Kidney (tissue), 14 donors: ENCODE results near the gene APP. TPM values are rescaled to one million over a fixed set of nuclear protein-coding genes. Genes with fewer than 3 reads are reported as not detected.
"Not testable (repeated sequence)": the region's sequence is repeated elsewhere in the genome, so short reads cannot be mapped to it uniquely, and the experiment has no call there.

Experiments used
- DNase-seq, 5 donors: peaks; one replicate each; pipeline ENCODE4 v3.0.0-alpha.2; 2013 to 2020
- FAIRE-seq: peaks from 2 replicates; lab custom pipeline; 2012; peaks lifted over from hg19 to GRCh38; lab: Jason Lieb, UNC
- H3K27ac ChIP-seq, 2 donors: one replicate each; pipeline ENCODE4 v1.7.0; 2013; ENCODE audit warnings: low read depth in 2 of 2, low read length in 2 of 2, inconsistent platforms in 1 of 2
- H3K27me3 ChIP-seq: one replicate; pipeline ENCODE4 v1.7.1; 2013; ENCODE audit warnings: low read length, inconsistent platforms; ENCODE audit not compliant: control insufficient read depth, insufficient read depth
- H3K36me3 ChIP-seq, 3 donors: one replicate each; pipeline versions ENCODE4 v1.7.0 to v1.7.1; 2013; ENCODE audit warnings: low read length in 3 of 3, control low read depth in 1 of 3, inconsistent platforms in 1 of 3; ENCODE audit not compliant: insufficient read depth in 3 of 3, control insufficient read depth in 2 of 3
- H3K4me1 ChIP-seq, 3 donors: one replicate each; pipeline versions ENCODE4 v1.7.0 to v1.7.1; 2013; ENCODE audit warnings: low read length in 3 of 3, inconsistent platforms in 1 of 3, low read depth in 1 of 3; ENCODE audit not compliant: control insufficient read depth in 2 of 3, insufficient read depth in 2 of 3
- H3K4me3 ChIP-seq, 3 donors: one replicate each; pipeline versions ENCODE4 v1.7.0 to v1.8.1; 2013; ENCODE audit warnings: low read length in 3 of 3, control low read depth in 1 of 3, inconsistent platforms in 1 of 3
- H3K9ac ChIP-seq, 3 donors: one replicate each; pipeline versions ENCODE4 v1.7.0 to v1.7.1; 2013; ENCODE audit warnings: low read length in 3 of 3, control low read depth in 1 of 3, inconsistent platforms in 1 of 3
- H3K9me3 ChIP-seq, 3 donors: one replicate each; pipeline versions ENCODE4 v1.7.0 to v1.7.1; 2013; ENCODE audit warnings: low read length in 3 of 3, control low read depth in 1 of 3, inconsistent platforms in 1 of 3; ENCODE audit not compliant: control insufficient read depth in 2 of 3, insufficient read depth in 1 of 3
- CTCF ChIP-seq: IDR thresholded peaks from 3 replicates; pipeline ENCODE4 v1.5.1; 2012; ENCODE audit warnings: mild to moderate bottlenecking, moderate library complexity, borderline replicate concordance; ENCODE audit not compliant: insufficient read depth; ENCODE audit errors: extremely low read depth
- intact Hi-C: fragments of 100-400 bp; cut with DNase I; formaldehyde crosslinking; loops from one replicate; pipeline ENCODE4 v1.11.1; 2022
- polyA plus RNA-seq: library from polyadenylated mRNA; stranded (reverse); fragments of 350-450 nt; fragmentation: Illumina TruSeq; extraction: RNeasy Lipid Tissue Mini Kit (QIAGEN cat#74804); gene quantifications from one replicate; pipeline ENCODE4 v1.2.3, GENCODE V29; 2014; ENCODE audit warnings: low read depth, low replicate concordance; ENCODE audit not compliant: insufficient read depth
- total RNA-seq: library from RNA; stranded (reverse); fragmentation: NEBNext Ultra II Directional; extraction: Animal tissue kit (Norgen Biotek cat#: 25700); gene quantifications from one replicate; pipeline ENCODE4 v1.2.1, GENCODE V29; 2021
- donor health status: control.
- donor health status: control.
- donor health status: control.
- donor health status: control.
- donor health status: control.
- donor health status: DM: yes; HTN: yes; CAD: no.
- donor health status: Normal renal cell carcinoma (clear cell type).

The APP gene
- total and polyA plus RNA-seq, 2 donors from 2014 or later = 472 to 1,303 TPM

- no peak for TF ChIP-seq CTCF
- no peak overlapping the region for H3K4me3 ChIP-seq
- FAIRE-seq (no peak), DNase-seq (no peak)
- peaks cover 0 to 6% (median 2%) of the 10 kb centered on the region in 3 donors for H3K36me3 ChIP-seq
- no peak overlapping the region for H3K9ac ChIP-seq
- intact Hi-C loops = no loop called here
- no peaks in the 10 kb centered on the region for H3K9me3 ChIP-seq
- no peak overlapping the region for H3K27ac ChIP-seq
- H3K27me3 ChIP-seq = no peaks in the 10 kb centered on the region
- no peaks in the 10 kb centered on the region for H3K4me1 ChIP-seq
These were observed 150.5 kb downstream of the APP start for GRCh38 chr21:26020081-26020480.

GRCh38 chr21:26019236-26019635 is 151.3 kb downstream of the APP start:
- Histone ChIP-seq H3K27ac (no peak overlapping the region), H3K36me3 (peaks cover 0 to 6% (median 2%) of the 10 kb centered on the region in 3 donors), H3K4me3 (no peak overlapping the region), H3K27me3 (no peaks in the 10 kb centered on the region), H3K4me1 (peaks cover 0 to 4% (median 0%) of the 10 kb centered on the region in 3 donors), H3K9ac (no peak overlapping the region), H3K9me3 (no peaks in the 10 kb centered on the region)
- FAIRE-seq (no peak), DNase-seq (no peak)
- TF ChIP-seq CTCF = no peak
- intact Hi-C loops = no loop called here

GRCh38 chr21:26013970-26014369 is 156.6 kb downstream of the APP start:
- FAIRE-seq (no peak), DNase-seq (no peak)
- Histone ChIP-seq H3K4me3 (no peak overlapping the region), H3K27me3 (no peaks in the 10 kb centered on the region), H3K4me1 (peaks cover 0 to 11% (median 0%) of the 10 kb centered on the region in 3 donors), H3K9ac (no peak overlapping the region), H3K36me3 (no peaks in the 10 kb centered on the region), H3K9me3 (no peaks in the 10 kb centered on the region), H3K27ac (no peak overlapping the region)
- no peak for TF ChIP-seq CTCF
- intact Hi-C loops = no loop called here

GRCh38 chr21:26012482-26012881 is 158.1 kb downstream of the APP start:
- H3K9me3 ChIP-seq, H3K9ac ChIP-seq, H3K36me3 ChIP-seq, FAIRE-seq, H3K27ac ChIP-seq, DNase-seq, intact Hi-C loops, H3K27me3 ChIP-seq, H3K4me3 ChIP-seq: not testable (repeated sequence)
- peaks cover 0 to 11% (median 0%) of the 10 kb centered on the region in 3 donors for H3K4me1 ChIP-seq
